Measurements from ENCODE around the gene KCNQ1. TPM values are rescaled to one million over a fixed set of nuclear protein-coding genes. Genes with fewer than 3 reads are reported as not detected.

Gene KCNQ1
- total and polyA plus RNA-seq, 8 donors: 14.0 to 61.1 (median 46.7) TPM

- peak; percentile 77 to 96 (median 92) for TF ChIP-seq CTCF (IDR thresholded peaks at IDR 0.05)
- no peak overlapping the region for H3K4me3 ChIP-seq
- WGBS, 2 donors: 17 to 19% methylated on average over 42 to 44 of the region's 44 CpGs
Observed at GRCh38 chr11:2420502-2421225, 24.1 kb upstream of the KCNQ1 start.

GRCh38 chr11:2421226-2421994 lies 23.4 kb upstream of the KCNQ1 start:
- WGBS, 2 donors: 56 to 60% methylated on average over 19 of the region's 19 CpGs
- peak in 2 of 6 donors; percentile 25 to 77 for DNase-seq
- no peaks in the 10 kb centered on the region for H3K36me3 ChIP-seq
- H3K4me1 ChIP-seq: no peaks in the 10 kb centered on the region
- H3K27me3 ChIP-seq: no peaks in the 10 kb centered on the region
- no peak for ATAC-seq
- no peak overlapping the region for H3K4me3 ChIP-seq
- no peaks in the 10 kb centered on the region for H3K9me3 ChIP-seq
- no peak for TF ChIP-seq CTCF (IDR thresholded peaks at IDR 0.05)
- no peak overlapping the region for H3K27ac ChIP-seq
- intact Hi-C loops (cut with DNase I): loop anchor here in 2 of 3 donors (2.0 to 5.0 kb wide), 2 partner anchors 117 to 224 kb away; no protein-coding TSS in a partner anchor
- FAIRE-seq: no peak

More at GRCh38 chr11:2420502-2421225, 24.1 kb upstream of the KCNQ1 start:
- peak; percentile 93 to 97 (median 95) for ATAC-seq
- Histone ChIP-seq H3K27me3 (no peaks in the 10 kb centered on the region), H3K9me3 (no peaks in the 10 kb centered on the region), H3K36me3 (no peaks in the 10 kb centered on the region), H3K4me1 (no peaks in the 10 kb centered on the region), H3K27ac (no peak overlapping the region)
- FAIRE-seq: no peak
- peak; percentile 59 to 92 (median 80) for DNase-seq
- intact Hi-C loops (cut with DNase I): loop anchor here in 2 of 3 donors (2.0 to 5.0 kb wide), 2 partner anchors 116 to 223 kb away; no protein-coding TSS in a partner anchor

GRCh38 chr11:2421996-2422395 lies 22.8 kb upstream of the KCNQ1 start:
- 74 to 79% methylated on average over 15 to 17 of the region's 17 CpGs for WGBS, 2 donors
- ATAC-seq: no peak
- TF ChIP-seq CTCF (IDR thresholded peaks at IDR 0.05): no peak
- no peaks in the 10 kb centered on the region for H3K9me3 ChIP-seq
- no peaks in the 10 kb centered on the region for H3K27me3 ChIP-seq
- H3K27ac ChIP-seq: no peak overlapping the region
- H3K4me1 ChIP-seq: no peaks in the 10 kb centered on the region
- H3K36me3 ChIP-seq: no peaks in the 10 kb centered on the region
- FAIRE-seq: no peak
- no peak overlapping the region for H3K4me3 ChIP-seq
- DNase-seq: peak in 2 of 6 donors; percentile 29 to 81
- intact Hi-C loops (cut with DNase I): loop anchor here in 2 of 3 donors (2.0 to 5.0 kb wide), 2 partner anchors 117 to 225 kb away; no protein-coding TSS in a partner anchor

- FAIRE-seq: no peak
Observed at GRCh38 chr11:2422461-2423156, 22.2 kb upstream of the KCNQ1 start.

More at GRCh38 chr11:2422461-2423156, 22.2 kb upstream of the KCNQ1 start:
- Histone ChIP-seq H3K9me3 (no peaks in the 10 kb centered on the region), H3K4me1 (no peaks in the 10 kb centered on the region), H3K27me3 (no peaks in the 10 kb centered on the region), H3K36me3 (no peaks in the 10 kb centered on the region), H3K4me3 (no peak overlapping the region), H3K27ac (no peak overlapping the region)
- no peak for TF ChIP-seq CTCF (IDR thresholded peaks at IDR 0.05)
- ATAC-seq (no peak), DNase-seq (peak in 2 of 6 donors; percentile 19 to 67)
- 66 to 72% methylated on average over 12 to 14 of the region's 14 CpGs for WGBS, 2 donors
- intact Hi-C loops (cut with DNase I): loop anchor here in 1 of 3 donors (5.0 kb wide), 1 partner anchor 225 kb away; no protein-coding TSS in a partner anchor
